CD4-positive, alpha-beta T cell treated with Interleukin-1 beta for 1 hour (primary cell): Measurements from ENCODE around the gene NPAS1.

Experiments
- DNase-seq, 2 donors: peaks; one replicate each; pipeline ENCODE4 v3.0.0-alpha.2; 2020 to 2022

The NPAS1 gene

DNA sequence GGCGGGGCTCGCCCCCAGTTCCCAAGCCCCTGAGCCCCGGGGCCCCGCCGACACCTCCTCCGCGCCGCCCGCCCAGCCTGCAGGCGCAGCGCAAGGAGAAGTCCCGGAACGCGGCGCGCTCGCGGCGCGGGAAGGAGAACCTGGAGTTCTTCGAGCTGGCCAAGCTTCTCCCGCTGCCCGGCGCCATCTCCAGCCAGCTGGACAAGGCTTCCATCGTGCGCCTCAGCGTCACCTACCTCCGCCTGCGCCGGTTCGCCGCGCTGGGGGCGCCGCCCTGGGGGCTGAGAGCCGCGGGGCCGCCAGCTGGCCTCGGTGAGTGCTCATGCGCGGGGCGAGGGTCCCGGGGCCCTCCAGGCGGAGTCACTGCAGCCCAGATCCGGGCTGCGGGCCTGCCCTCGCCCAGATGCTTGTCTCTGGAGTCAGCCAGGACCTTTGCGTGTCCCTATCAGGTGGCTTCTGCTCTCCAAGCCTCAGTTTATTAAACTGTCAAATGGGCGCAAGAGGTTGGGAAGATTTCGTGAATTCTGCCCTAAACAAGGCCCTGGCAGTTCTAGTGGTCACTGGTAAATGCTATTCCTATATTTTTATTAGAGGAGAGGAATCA is 2.0 kb downstream of the NPAS1 start:
- DNase-seq: no peak

GRCh38 chr19:47022140-47022536 is 2.5 kb downstream of the NPAS1 start:
- DNase-seq: no peak

DNA sequence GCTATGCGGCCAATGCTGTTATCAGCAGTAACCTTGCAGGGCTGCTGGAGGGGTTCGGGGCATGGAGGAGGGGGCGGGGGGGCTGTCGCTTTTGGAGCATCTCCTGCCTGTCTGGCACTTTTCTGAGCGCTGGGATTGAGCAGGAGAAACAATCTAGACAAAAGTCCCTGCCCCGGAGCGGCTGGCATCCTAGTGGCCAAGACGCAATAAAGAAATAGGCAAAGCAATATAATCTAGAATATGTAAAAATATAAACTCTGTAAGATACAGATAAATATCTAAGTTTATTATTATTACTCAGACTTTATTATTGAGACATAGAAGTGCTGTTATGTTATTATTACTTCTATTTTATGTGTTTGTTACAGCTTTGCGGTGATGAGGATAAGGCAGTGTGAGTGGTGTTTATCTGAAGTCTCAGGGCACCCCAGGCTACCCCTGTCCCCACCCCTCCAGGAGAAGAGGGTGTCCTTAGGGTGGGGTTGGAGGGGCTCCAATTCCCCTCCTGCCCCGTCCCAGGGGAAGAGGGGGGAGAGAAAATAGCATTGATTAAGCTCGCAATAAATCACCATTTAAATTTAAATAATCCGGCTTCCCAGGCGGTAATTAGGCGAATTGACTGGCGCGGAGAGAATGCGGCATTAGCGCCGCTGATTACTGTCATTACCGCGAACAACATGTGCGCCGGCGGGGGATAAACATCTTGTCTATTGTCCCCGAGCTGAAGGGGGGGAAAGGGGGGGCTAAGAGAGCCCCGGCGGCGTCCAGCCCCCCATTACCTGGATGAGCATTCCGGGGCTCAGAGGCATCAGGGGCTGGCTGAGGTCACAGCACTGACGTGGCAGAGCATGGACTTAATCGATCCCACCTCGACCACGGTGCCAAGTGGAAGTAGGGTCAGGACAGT is 3.2 kb downstream of the NPAS1 start:
- DNase-seq: no peak

DNA sequence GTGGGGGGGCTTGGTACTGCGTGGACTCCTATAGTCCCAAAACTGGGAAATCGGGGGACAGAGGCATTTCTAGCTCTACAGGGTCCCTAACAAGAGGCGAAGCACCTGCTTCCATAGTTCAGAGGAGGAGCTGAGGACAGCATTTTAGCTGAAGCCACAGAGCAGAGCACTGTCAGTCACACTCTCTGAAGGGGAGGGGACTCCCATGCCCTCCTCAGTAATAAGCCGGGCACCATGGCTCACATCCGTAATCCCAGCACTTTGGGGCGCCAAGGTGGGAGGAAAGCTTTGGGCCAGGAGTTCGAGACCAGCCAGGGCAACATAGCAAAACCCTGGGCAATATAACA is 3.8 kb downstream of the NPAS1 start:
- DNase-seq: no peak

DNA sequence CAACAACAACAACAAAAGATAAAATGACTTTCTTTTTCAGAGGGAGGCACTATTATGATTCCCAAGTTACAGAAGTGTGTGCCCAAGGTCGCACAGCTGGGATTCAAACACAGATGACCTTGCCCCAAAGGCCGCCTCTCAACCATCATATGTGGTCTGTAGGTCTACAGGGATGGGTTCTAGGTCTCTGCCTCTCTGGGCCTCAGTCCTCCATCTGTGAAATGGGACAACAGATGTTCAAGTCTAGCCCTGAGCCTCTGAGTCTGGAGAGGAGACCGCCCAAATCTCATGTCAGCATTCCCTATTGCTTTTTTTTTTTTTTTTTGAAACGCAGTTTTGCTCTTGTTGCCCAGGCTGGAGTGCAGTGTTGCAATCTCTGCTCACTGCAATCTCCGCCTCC is 4.9 kb downstream of the NPAS1 start:
- no peak for DNase-seq

DNA sequence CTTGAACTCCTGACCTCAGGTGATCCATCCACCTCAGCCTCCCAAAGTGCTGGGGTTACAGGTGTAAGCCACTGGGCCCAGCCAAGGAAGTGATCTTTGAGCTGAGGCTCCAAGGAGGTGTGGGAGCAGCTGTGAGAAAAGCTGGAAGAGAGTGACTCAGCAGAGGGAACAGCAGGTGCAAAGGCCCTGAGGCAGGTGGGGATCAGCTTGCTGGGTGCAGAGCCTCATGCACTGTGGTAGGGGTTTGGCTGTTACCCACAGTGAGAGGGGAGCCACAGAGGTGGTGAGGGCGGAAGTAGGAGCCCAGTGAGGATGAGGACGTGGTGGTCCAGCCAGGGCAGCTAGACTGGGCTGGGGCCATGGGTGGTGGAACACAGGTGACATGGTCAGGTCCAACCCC is 6.5 kb downstream of the NPAS1 start:
- no peak for DNase-seq

GRCh38 chr19:47026889-47027288 is 7.3 kb downstream of the NPAS1 start:
- no peak for DNase-seq

DNA sequence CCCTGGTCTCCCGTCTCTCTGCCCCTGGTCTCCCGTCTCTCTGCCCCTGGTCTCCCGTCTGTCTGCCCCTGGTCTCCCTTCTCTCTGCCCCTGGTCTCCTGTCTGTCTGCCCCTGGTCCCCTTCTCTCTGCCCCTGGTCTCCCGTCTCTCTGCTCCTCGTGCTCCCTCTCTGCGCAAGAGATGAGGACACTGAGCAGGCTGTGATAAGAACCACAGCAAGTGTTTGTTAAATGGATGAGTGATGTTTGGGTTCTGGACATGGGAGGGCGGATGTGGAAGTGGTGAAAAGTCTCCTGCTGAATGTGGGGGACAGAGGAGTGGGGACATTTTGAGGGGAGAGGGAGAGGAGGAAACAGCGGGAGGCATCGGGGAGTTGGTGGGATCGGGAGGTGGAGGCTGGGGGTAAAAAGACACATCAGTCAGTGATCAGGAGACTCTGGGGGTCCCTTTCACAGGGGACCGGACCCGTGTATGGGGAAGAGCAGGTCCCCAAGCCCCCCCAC is 8.0 kb downstream of the NPAS1 start:
- no peak for DNase-seq

- no peak for DNase-seq
Observed at GRCh38 chr19:47028195-47028601, 8.6 kb downstream of the NPAS1 start.

GRCh38 chr19:47032171-47032811 is 12.7 kb downstream of the NPAS1 start:
- DNase-seq: peak; percentile 65 to 69

GRCh38 chr19:47035127-47036096 is 15.8 kb downstream of the NPAS1 start:
- DNase-seq: peak; percentile 93 to 96

DNA sequence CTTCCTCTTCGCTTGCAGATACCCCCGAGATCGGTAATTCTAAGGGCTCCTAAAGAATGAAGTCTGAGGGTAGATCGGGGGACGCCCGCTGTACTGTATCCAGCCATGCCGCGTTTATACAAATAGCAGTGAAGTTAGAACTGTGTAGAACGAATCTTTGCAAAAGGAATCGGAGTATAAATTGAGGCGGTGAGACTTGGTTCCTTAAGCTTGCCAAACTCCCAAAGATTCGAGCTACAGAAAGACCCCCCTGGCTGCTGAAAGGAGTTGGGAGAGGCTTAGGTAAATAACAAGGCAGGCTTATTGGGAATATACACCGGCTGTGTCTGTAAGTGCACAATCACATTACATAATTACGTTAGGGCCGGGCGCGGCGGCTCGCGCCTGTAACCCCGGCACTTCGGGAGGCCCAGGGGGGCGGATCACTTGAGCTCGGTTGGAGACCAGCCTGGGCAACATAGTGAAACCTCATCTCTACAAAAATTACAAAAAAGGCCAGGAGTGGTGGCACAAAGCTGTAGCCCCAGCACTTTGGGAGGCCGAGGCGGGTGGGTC is 16.5 kb downstream of the NPAS1 start:
- DNase-seq: no peak

- DNase-seq: no peak
Observed at GRCh38 chr19:47037766-47038165, 18.1 kb downstream of the NPAS1 start.

DNA sequence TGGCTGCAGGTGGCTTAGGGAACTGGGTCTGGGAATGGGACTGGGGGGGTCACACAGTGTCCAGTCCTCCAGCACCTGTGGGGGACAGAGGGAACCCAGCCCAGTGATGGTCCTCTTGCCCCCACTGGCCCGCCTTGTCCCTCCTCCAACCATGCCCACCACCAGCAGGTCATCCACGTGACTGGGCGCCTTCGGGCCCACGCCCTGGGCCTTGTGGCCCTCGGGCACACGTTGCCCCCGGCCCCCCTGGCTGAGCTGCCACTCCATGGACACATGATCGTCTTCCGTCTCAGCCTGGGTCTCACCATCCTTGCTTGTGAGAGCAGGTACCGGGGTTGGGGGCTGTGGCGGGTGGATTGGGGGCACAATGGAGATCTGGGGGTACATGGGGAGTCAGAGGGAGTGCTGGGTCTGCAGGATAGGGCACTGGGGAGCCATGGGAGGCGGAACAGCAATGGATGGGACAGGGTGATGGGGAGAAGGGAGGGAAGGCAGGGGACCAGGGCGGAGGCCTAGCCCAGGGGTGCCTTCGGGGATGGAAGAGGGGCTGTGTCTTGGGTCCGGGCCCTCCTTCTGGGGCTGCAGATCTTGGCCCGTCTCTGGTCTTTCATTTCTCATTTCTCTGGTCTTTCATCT is 19.7 kb downstream of the NPAS1 start:
- DNase-seq: no peak

DNA sequence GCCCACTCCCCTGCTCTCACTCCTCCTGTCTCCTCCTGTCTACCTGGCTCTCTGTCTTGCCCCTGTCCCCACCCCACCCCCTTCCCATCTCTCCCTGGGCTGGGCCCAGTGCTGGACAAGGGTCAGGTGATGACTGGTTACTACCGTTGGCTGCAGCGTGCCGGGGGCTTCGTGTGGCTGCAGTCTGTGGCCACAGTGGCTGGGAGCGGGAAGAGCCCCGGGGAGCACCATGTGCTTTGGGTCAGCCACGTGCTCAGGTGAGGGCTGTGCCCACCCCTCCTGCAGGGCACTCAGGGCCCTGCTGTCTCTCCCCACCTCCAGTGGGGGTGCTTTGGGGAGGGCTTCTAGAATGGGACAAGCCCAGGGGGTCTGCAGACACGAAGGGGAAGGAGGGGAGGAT is 21.2 kb downstream of the NPAS1 start:
- DNase-seq: no peak

- DNase-seq: no peak
Observed at GRCh38 chr19:47044946-47045866, 25.6 kb downstream of the NPAS1 start.

DNA sequence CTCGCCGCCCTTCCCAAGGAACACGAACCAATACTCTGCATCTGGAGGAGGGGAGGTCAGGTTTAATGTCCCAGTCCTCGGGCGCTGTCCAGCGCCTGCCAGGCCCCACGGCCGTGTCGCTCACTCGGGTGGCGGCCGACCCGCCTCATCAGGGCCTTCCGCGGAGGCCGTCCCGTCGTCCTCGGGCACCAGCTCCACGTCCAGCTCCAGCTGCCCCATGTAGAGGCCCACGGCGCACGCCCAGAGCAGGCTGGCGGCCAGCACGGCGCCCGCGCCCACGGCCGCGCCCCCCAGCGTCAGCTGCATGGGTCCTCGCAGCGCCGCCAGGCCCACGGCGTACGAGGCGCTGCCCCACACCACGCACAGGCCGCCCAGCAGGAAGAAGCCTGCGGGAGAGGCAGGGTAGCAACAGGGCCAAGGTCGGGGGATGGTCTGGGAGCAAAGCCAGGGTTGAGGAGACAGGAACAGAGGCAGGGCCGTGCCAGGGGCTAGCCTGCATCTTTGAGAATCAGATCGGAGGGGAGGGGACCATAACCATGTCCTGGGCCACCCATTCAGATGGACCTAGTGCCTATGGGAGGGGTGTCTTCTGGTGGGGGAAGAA is 26.3 kb downstream of the NPAS1 start:
- DNase-seq: no peak

- no peak for DNase-seq
Observed at GRCh38 chr19:47047272-47047762, 27.7 kb downstream of the NPAS1 start.

GRCh38 chr19:47047763-47048405 is 28.2 kb downstream of the NPAS1 start:
- DNase-seq: peak; percentile 77 to 80

DNA sequence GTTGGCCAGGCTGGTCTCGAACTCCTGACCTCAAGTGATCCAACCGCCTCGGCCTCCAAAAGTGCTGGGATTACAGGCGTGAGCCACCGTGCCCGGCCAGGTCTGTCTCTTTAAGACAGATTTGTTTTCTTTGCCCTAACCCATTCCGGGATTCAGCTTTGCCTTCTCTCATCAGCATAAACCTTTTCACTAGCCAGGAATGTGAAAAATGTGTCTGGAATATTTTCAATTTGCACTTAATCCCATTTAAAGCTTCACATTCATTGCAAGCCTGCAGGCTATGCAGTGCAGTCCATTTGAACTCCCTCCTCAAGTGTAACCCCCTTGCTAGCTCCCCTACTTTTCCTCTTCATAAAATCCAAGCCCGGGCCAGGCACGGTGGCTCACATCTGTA is 29.7 kb downstream of the NPAS1 start:
- no peak for DNase-seq
